Naive B cell (primary cell): ENCODE measurements around the gene NDST4. TPM values are rescaled to one million over a fixed set of nuclear protein-coding genes. Genes with fewer than 3 reads are reported as not detected.

ENCODE experiments used
- ATAC-seq, 2 donors: fragments of 150-1000 bp; cut with Tn5 transposase; 2 replicates each; pipeline ENCODE4 v1.10.0; 2021; ENCODE audit warnings: low read depth in 2 of 2, mild to moderate bottlenecking in 2 of 2, moderate library complexity in 2 of 2
- DNase-seq: peaks from one replicate; pipeline ENCODE4 v3.0.0; 2022
- H3K27ac Mint-ChIP-seq, 6 donors: one replicate each; pipeline ENCODE4 v1.8.0; 2020 to 2022; ENCODE audit warnings: mild to moderate bottlenecking in 6 of 6, mixed read lengths in 6 of 6, moderate library complexity in 5 of 6, inconsistent platforms in 2 of 6
- H3K27me3 Mint-ChIP-seq, 3 donors: one replicate each; pipeline ENCODE4 v1.8.0; 2021 to 2022; ENCODE audit warnings: mixed read lengths in 3 of 3, mild to moderate bottlenecking in 1 of 3
- H3K36me3 Mint-ChIP-seq, 2 donors: one replicate each; pipeline ENCODE4 v1.8.0; 2020 to 2022; ENCODE audit warnings: mixed read lengths in 2 of 2, inconsistent platforms in 1 of 2, mild to moderate bottlenecking in 1 of 2
- H3K4me1 Mint-ChIP-seq, 3 donors: one replicate each; pipeline ENCODE4 v1.8.0; 2020 to 2022; ENCODE audit warnings: mixed read lengths in 3 of 3, inconsistent platforms in 1 of 3, mild to moderate bottlenecking in 1 of 3, moderate library complexity in 1 of 3
- H3K4me3 Mint-ChIP-seq, 8 donors: one replicate each; pipeline ENCODE4 v1.8.0; 2020 to 2022; ENCODE audit warnings: mild to moderate bottlenecking in 8 of 8, mixed read lengths in 8 of 8, moderate library complexity in 8 of 8, inconsistent platforms in 2 of 8
- H3K9me3 Mint-ChIP-seq, 7 donors: one replicate each; pipeline ENCODE4 v1.8.0; 2020 to 2022; ENCODE audit warnings: mixed read lengths in 7 of 7, mild to moderate bottlenecking in 5 of 7, inconsistent platforms in 2 of 7, moderate library complexity in 1 of 7
- polyA plus RNA-seq, 6 donors: library from polyadenylated mRNA; unstranded; fragments of 300-500 nt; fragmentation: Illumina TruSeq; gene quantifications; one replicate each; pipeline ENCODE4 v1.2.3, GENCODE V29; 2021; ENCODE audit warnings: low read depth in 6 of 6

NDST4 gene
- polyA plus RNA-seq, 6 donors from 2014 or later: not detected

DNA sequence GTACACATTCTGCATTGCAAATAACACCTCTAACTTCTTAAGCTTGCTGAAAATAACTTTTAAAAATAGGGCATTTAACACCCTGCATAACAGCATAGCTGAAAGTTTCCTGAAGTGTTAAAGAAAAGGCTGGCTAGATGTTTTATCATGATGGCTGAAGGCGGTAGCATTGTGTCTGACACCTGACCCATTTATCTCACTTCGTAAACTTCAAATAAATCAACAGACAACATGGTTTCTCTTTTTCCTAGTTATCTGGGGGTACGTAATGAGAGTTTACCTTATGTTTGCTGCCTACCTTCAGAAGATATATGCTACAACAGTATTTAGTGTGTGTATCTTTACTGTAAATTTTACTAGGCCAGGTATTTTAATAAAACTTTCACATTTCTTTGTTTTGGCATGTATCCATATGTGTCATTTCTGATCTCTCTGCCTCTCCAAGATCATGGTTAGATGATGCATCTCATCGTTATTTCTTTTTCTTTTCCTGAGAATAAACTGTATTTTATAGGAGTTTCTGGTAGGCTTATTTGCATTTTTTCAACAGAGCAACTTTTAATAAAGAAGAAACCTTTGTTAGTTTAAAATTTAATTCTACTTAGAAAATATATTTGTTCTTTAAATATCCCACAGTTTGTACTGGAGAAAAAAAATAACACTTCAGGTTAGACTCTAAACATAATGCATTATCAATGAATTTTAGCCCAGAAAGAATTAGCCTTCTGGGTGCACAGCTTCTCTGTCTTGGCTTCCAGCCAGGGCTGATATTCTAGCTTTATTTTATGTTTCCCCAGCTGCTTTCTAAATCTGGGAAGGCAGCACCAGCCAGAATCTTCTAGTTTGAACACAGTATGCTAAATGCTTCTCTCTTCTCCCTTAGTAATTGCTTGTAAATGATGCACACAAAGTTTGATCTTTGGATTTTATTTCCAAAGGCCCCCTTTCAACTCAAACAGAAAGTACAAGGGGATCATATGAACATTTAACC is 2.9 kb downstream of the NDST4 start:
- no peak overlapping the region for H3K4me3 Mint-ChIP-seq
- no peak overlapping the region for H3K27ac Mint-ChIP-seq
- DNase-seq (no peak), ATAC-seq (no peak)
- H3K9me3 Mint-ChIP-seq: no peaks in the 10 kb centered on the region
- no peaks in the 10 kb centered on the region for H3K27me3 Mint-ChIP-seq
- no peaks in the 10 kb centered on the region for H3K36me3 Mint-ChIP-seq
- H3K4me1 Mint-ChIP-seq: no peaks in the 10 kb centered on the region

DNA sequence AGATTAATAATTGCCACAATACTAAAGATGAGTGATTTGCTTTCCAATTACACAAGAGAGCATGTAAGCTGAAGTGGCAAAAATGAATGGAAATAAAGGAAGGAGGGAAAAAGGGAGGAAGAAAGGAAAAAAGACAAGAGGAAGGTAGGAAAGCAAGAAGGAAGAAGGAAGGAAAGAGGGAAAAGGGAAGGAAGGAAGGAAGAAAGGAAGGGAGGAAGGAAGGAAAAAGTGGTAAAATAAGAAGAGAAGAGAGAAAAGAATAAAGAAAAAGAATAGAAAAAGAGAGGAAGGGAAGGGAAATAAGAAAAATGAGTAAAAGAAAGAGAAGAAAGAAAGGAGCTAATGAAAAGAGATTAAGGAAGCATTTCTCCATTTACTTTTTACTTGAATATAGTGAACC is 4.6 kb downstream of the NDST4 start:
- no peak overlapping the region for H3K4me3 Mint-ChIP-seq
- H3K4me1 Mint-ChIP-seq: no peaks in the 10 kb centered on the region
- no peaks in the 10 kb centered on the region for H3K36me3 Mint-ChIP-seq
- H3K27me3 Mint-ChIP-seq: no peaks in the 10 kb centered on the region
- ATAC-seq (no peak), DNase-seq (no peak)
- H3K9me3 Mint-ChIP-seq: no peaks in the 10 kb centered on the region
- no peak overlapping the region for H3K27ac Mint-ChIP-seq

DNA sequence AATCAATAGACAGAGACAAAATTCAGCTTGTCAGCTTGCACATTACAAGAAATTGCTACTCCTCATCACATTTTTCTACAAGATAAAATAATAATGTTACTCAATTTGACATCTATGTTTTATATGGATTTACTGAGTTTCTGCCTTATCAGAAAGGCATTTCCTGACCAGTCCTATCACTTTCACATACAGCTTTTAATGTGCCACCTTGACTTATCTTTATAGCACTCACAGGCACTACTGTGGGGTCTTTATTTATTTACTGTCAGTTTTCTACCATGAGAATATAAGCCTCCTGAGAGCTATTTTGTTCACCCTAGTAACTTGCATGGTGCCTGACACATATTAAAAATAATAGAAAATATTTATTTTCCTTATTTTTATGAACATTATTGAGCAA is 6.0 kb downstream of the NDST4 start:
- H3K9me3 Mint-ChIP-seq: no peaks in the 10 kb centered on the region
- H3K4me3 Mint-ChIP-seq: no peak overlapping the region
- H3K4me1 Mint-ChIP-seq: no peaks in the 10 kb centered on the region
- H3K27ac Mint-ChIP-seq: no peak overlapping the region
- H3K27me3 Mint-ChIP-seq: no peaks in the 10 kb centered on the region
- H3K36me3 Mint-ChIP-seq: no peaks in the 10 kb centered on the region
- ATAC-seq (no peak), DNase-seq (no peak)

DNA sequence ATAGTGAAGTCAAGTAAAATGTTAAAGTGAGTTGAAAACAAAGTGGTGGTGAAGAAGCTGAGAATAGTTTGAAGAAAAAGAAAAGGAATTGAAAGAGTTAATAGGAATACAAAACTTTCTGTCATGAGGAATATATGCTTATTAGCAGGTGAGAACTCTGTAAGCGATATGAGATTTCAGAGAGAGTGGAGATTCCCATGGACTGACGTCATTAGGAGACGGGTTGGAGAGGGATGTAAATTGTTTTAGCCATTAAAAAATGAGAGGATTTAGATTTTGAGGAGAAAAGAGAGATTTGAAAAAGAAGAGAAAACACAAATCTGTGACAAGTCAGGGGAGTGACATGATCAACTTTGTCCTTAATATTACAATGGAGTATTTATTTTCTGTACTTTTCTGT is 11.7 kb downstream of the NDST4 start:
- no peaks in the 10 kb centered on the region for H3K27me3 Mint-ChIP-seq
- no peak overlapping the region for H3K27ac Mint-ChIP-seq
- no peaks in the 10 kb centered on the region for H3K36me3 Mint-ChIP-seq
- H3K4me1 Mint-ChIP-seq: no peaks in the 10 kb centered on the region
- DNase-seq (no peak), ATAC-seq (no peak)
- no peak overlapping the region for H3K4me3 Mint-ChIP-seq
- no peaks in the 10 kb centered on the region for H3K9me3 Mint-ChIP-seq

DNA sequence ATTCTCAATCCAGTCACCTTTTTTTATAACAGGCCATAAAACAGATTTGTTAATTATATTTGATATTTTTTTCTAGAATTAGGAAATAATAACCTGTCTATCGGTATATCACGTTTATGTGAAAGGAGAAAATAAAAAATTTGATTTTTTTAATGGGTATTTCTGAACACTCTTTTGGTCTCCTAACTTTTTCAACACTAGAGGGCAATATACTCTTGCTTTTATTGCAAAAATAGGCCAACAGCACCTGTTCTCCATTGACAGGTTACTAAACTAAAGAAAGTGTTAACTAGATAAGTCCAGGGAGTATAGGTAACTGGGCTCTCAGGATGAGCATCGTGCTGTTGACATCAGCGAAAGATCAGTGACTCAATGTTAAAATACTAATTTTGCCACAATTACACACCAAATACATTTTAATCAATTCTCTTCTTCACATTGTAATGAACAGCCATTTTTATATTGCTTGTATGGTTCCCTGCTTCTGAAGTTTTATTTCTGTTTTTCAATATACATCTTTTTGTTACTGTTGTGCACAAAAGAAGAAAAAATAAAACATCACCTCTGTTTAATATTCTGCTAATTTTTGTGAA is 22.8 kb downstream of the NDST4 start:
- DNase-seq (peak; percentile 1), ATAC-seq (no peak)
- Mint-ChIP-seq H3K4me3 (no peak overlapping the region), H3K27me3 (no peaks in the 10 kb centered on the region), H3K27ac (no peak overlapping the region), H3K9me3 (peaks cover 0 to 2% (median 0%) of the 10 kb centered on the region in 7 donors), H3K36me3 (no peaks in the 10 kb centered on the region), H3K4me1 (no peaks in the 10 kb centered on the region)

DNA sequence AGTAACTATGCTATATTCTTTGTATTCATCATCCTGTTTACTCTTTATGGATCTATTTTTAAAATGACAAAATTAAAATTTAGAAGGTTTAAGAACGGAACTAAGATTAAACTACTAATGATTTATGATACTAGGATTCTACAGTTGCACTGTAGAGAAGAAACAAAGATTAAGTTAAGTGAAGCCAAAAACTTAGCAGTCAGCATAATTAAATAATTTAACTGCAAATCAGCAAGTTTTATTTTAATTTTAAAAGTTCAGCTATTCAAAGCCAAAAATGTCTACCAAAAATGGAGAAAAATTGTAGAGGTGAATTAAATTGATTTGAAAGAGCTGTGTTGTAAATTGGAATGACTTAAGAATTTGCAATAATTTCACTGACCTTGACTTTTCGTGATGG is 30.8 kb downstream of the NDST4 start:
- DNase-seq (no peak), ATAC-seq (no peak)
- no peaks in the 10 kb centered on the region for H3K27me3 Mint-ChIP-seq
- H3K36me3 Mint-ChIP-seq: peaks cover 4 to 8% of the 10 kb centered on the region in 2 donors
- no peak overlapping the region for H3K4me3 Mint-ChIP-seq
- no peaks in the 10 kb centered on the region for H3K4me1 Mint-ChIP-seq
- no peak overlapping the region for H3K27ac Mint-ChIP-seq
- H3K9me3 Mint-ChIP-seq: peaks cover 2 to 21% (median 12%) of the 10 kb centered on the region in 7 donors

DNA sequence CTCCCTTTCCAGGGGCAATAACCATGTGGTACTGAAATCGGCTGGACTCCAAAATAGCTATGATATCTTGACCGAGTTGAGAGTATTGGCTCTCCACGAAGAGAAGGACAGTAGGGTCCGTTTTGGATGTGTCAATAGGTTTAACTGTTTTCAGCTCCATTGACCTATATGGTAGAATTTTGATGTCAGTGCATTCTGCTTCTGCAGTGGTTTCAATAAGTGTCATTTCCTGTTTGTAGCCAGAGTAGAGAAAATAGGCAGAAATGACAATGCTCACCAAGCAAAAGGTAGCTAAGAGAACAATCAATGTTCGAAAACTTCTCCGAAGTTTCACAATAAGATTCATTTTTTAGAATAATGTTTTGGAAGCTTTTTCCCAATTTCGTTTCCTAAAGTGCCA is 36.7 kb downstream of the NDST4 start:
- no peaks in the 10 kb centered on the region for H3K36me3 Mint-ChIP-seq
- DNase-seq (no peak), ATAC-seq (no peak)
- H3K27me3 Mint-ChIP-seq: no peaks in the 10 kb centered on the region
- H3K9me3 Mint-ChIP-seq: peaks cover 0 to 2% (median 0%) of the 10 kb centered on the region in 7 donors
- no peak overlapping the region for H3K4me3 Mint-ChIP-seq
- H3K27ac Mint-ChIP-seq: no peak overlapping the region
- H3K4me1 Mint-ChIP-seq: no peaks in the 10 kb centered on the region

DNA sequence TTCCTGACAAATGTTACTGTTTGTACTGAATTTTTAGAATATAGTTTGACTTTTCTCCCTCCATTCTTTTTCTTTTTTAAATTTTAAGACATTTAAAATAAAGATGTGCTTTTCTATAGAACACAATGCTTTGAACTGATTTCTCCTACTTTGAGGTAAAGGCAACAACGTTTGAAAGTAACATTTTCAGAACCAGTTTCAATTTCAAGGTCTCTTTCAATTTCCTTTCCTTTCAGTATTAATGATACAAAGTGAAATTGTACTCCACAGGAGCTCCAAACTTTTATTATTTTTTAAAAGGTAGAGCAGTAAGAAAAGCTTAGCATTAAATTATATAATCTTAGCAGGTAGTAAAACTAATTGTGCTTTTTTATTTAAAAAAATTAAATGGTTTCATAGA is 54.9 kb downstream of the NDST4 start:
- no peaks in the 10 kb centered on the region for H3K36me3 Mint-ChIP-seq

DNA sequence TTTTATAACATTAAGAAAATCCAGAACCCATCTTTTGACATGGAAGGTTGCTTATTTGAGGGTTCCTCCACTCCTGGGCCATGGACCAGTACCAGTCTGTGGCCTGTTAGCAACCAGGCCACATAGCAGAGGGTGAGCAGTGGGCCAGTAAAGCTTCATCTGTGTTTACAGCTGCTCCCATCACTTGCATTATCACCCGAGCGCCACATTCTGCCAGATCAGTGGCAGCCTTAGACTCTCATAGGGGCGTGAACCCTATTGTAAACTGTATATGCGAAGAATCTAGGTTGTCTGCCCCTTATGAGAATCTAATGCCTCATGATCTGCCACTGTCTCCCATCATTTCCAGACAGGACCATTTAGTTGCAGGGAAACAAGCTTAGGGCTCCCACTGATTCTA is 58.6 kb downstream of the NDST4 start:
- H3K4me3 Mint-ChIP-seq: no peak overlapping the region

More for the DNA sequence above, 54.9 kb downstream of the NDST4 start:
- Mint-ChIP-seq H3K27ac (no peak overlapping the region), H3K9me3 (peaks cover 0 to 4% (median 0%) of the 10 kb centered on the region in 7 donors), H3K4me3 (no peak overlapping the region), H3K4me1 (no peaks in the 10 kb centered on the region), H3K27me3 (no peaks in the 10 kb centered on the region)
- no peak for ATAC-seq
- DNase-seq: no peak

DNA sequence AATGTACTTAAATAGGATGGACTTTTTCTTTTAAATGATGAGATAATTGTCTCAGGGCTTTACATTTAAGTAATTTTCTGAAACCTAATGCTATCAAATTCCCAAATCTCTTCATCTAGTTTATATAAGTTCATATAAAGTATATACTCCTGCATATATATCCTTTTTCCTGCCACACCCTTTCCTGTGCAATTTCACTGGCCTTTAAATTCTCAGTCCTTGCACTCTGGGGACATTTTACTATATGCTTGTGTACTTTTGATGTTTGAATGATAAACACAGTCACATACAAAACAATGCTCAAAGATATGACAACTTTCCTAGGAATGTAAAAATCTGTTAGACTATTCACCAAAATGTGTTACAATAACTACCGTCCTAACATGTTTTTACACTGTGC is 60.1 kb downstream of the NDST4 start:
- Mint-ChIP-seq H3K4me3 (no peak overlapping the region), H3K4me1 (no peaks in the 10 kb centered on the region), H3K27ac (no peak overlapping the region), H3K27me3 (no peaks in the 10 kb centered on the region), H3K9me3 (peaks cover 0 to 4% (median 0%) of the 10 kb centered on the region in 7 donors), H3K36me3 (no peaks in the 10 kb centered on the region)
- DNase-seq (no peak), ATAC-seq (no peak)

More for the DNA sequence above, 58.6 kb downstream of the NDST4 start:
- Mint-ChIP-seq H3K36me3 (no peaks in the 10 kb centered on the region), H3K27ac (no peak overlapping the region), H3K9me3 (peaks cover 0 to 4% (median 0%) of the 10 kb centered on the region in 7 donors), H3K27me3 (no peaks in the 10 kb centered on the region), H3K4me1 (no peaks in the 10 kb centered on the region)
- DNase-seq: no peak
- ATAC-seq: no peak

DNA sequence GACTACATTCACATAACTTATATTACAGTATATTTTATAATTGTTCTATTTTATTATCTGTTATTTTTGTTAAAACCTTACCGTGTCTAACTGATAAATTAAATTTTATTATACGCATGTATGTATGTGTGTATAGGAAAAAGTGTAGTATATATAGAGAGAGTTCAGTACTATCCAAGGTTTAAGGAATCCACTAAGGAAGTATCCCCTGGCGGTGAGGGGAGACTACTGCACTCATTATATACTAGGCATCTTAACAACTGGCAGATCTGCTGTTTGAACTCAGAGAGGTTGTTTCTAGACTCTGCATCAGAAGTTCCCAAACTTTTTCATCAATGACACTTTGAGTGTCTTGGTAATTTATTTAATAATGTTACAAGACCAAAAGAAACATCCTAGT is 70.9 kb downstream of the NDST4 start:
- no peaks in the 10 kb centered on the region for H3K36me3 Mint-ChIP-seq
- ATAC-seq (no peak), DNase-seq (no peak)
- no peak overlapping the region for H3K4me3 Mint-ChIP-seq
- H3K4me1 Mint-ChIP-seq: no peaks in the 10 kb centered on the region
- no peaks in the 10 kb centered on the region for H3K9me3 Mint-ChIP-seq
- H3K27ac Mint-ChIP-seq: no peak overlapping the region
- H3K27me3 Mint-ChIP-seq: no peaks in the 10 kb centered on the region

DNA sequence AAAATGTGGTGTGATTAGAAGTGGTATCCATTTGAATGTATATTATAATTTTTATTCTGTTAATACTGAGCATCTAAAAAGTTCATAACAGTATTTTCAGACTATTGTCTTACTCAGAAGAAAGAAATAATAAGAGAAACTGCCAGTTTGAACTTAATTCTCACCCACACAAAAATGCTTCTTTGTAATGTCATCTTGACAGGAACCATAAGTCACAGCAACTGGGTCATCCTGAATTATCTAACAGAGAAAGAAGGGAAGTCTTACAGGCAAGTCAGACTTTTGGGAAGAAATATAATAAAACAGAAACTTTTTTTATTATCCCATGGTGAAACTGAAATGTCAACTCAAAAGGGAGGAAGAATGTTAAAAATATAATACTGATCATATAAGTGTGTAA is 83.1 kb downstream of the NDST4 start:
- H3K27me3 Mint-ChIP-seq: no peaks in the 10 kb centered on the region
- H3K27ac Mint-ChIP-seq: no peak overlapping the region
- ATAC-seq (no peak), DNase-seq (no peak)
- H3K4me1 Mint-ChIP-seq: no peaks in the 10 kb centered on the region
- H3K36me3 Mint-ChIP-seq: no peaks in the 10 kb centered on the region
- peaks cover 0 to 4% (median 0%) of the 10 kb centered on the region in 7 donors for H3K9me3 Mint-ChIP-seq
- H3K4me3 Mint-ChIP-seq: no peak overlapping the region

DNA sequence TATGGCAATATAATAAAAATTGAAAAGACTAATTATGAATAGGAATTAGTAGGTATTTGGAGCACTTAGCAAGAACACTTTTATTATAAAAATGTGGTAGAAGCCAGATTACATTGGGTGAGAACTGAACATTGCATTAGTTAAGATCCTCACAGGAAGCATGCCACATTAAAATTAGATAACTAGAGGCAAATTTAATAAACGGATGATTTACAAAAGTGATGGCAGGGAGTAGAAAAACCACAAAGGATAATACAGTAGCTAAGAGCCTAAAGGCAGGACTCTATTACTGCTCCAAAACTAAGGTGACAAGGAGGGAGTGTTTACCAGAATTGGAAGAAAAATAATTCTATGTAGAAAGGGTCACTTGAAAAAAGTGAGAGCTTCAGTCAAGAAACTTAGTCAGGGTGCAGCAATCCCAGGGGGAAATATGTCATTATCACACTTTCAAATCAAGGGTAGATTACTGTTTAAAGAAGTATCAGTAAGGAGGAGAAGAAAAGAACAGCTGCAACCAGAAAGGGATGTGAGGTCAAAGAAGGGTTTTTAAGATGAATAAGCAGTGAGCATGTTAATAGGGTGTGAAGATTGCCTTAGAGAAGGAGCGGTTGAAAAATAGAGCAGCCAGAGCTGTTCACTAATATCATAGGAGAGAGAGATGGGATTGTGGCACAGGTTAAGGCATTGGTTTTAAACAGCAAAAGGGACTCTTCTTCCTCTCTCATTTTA is 84.6 kb downstream of the NDST4 start:
- Mint-ChIP-seq H3K4me1 (no peaks in the 10 kb centered on the region), H3K27ac (no peak overlapping the region), H3K4me3 (no peak overlapping the region), H3K9me3 (no peaks in the 10 kb centered on the region), H3K36me3 (no peaks in the 10 kb centered on the region), H3K27me3 (no peaks in the 10 kb centered on the region)
- DNase-seq (no peak), ATAC-seq (no peak)

DNA sequence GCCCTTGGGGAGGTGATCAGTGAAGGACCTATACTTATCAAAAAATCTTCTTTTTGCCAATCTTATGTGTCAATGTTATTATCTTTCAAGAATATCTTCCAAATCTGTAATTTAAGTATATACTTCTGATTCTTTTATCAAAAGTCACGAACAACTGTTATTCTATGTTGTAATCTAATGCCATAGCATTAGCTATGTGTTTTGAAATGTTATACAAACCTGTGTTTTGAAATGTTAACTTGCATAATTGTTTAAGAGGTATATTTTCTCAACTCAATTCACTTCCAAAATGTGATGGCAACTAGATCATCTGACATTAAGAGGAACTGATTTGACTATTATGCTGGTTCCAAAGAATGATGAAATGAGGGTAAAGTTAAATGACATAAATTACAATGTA is 113.5 kb downstream of the NDST4 start:
- H3K4me3 Mint-ChIP-seq: no peak overlapping the region
- no peaks in the 10 kb centered on the region for H3K27me3 Mint-ChIP-seq
- H3K36me3 Mint-ChIP-seq: no peaks in the 10 kb centered on the region
- peaks cover 0 to 7% (median 0%) of the 10 kb centered on the region in 7 donors for H3K9me3 Mint-ChIP-seq
- ATAC-seq (no peak), DNase-seq (no peak)
- H3K4me1 Mint-ChIP-seq: no peaks in the 10 kb centered on the region
- H3K27ac Mint-ChIP-seq: no peak overlapping the region
